Smooth muscle cell of the umbilical artery (primary cell): ENCODE results near the gene CASK. TPM values are rescaled to one million over a fixed set of nuclear protein-coding genes. Genes with fewer than 3 reads are reported as not detected.

Experiments
- total RNA-seq: library from RNA; depleted of rRNA; stranded (reverse); fragments of >200 nt; gene quantifications from 2 replicates; pipeline ENCODE4 v1.2.3, GENCODE V29; 2014

CASK gene, protein sequence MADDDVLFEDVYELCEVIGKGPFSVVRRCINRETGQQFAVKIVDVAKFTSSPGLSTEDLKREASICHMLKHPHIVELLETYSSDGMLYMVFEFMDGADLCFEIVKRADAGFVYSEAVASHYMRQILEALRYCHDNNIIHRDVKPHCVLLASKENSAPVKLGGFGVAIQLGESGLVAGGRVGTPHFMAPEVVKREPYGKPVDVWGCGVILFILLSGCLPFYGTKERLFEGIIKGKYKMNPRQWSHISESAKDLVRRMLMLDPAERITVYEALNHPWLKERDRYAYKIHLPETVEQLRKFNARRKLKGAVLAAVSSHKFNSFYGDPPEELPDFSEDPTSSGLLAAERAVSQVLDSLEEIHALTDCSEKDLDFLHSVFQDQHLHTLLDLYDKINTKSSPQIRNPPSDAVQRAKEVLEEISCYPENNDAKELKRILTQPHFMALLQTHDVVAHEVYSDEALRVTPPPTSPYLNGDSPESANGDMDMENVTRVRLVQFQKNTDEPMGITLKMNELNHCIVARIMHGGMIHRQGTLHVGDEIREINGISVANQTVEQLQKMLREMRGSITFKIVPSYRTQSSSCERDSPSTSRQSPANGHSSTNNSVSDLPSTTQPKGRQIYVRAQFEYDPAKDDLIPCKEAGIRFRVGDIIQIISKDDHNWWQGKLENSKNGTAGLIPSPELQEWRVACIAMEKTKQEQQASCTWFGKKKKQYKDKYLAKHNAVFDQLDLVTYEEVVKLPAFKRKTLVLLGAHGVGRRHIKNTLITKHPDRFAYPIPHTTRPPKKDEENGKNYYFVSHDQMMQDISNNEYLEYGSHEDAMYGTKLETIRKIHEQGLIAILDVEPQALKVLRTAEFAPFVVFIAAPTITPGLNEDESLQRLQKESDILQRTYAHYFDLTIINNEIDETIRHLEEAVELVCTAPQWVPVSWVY
- 94.3 and 116 TPM in 2 replicates for total RNA-seq

DNA sequence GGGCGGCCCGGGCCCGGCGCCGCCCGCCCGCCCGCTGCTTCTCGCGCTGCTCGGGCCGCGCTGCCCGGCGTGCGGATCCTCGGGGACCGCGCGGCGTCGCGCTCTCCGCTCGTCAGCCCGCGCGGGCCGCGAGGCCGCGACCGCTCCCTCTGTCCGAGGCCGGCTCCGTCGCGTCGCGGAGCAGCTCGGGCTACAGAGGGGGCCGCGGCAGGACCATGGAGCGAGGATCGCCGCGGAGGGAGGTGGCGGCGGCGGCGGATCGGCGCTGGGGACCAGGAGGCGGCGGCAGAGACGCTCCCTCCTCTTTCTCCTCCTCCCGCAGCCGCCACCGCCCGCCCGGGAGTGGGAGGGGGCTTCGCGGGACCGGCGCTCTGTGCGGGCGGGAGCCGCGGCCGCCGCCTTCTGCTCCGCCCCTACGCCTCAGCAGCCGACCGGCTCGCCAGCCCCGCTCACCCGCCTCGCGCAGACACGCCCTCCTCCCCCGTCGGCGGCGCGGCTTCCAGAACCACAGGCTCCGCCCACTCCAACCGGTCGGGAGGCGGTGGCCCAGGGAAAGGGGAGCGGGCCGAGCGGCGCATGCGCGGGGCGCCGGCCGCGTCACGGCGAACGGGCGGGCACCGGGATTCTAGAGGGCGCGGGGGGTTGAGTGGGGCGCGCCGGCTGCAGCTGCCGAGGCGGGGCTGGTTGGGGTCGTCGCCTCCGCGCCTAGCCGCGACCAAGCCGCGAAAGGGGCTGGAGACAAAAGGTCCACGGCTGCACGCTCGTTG lies at the start of gene CASK:
TSS of gene CASK (minus strand) at position 344 of the 767 bp plus-strand sequence. CDS start 566 bp downstream, outside the sequence.

DNA sequence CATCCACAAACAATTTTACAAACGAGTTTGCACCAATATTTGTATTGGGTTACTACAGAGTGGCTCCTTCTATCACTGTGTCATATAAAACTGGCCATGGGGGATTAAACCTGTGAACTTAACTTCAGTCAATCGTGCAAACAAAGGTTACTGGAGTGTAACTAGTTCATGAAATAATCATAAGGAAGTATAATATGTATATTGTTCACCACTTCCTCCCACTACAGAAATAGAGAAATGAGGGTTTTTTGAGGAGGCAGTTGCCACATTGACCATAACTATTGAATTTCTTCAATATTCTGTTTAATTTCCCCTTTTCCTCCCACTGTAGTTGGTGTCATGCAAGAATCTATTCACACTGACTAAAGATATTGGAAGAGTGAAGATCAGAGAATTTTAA lies 199.5 kb downstream of the CASK start, which contains the start of gene GPR82:
TSS of gene GPR82 (plus strand) at position 356 of the 400 bp plus-strand sequence. CDS start 2,846 bp downstream, outside the sequence.

DNA sequence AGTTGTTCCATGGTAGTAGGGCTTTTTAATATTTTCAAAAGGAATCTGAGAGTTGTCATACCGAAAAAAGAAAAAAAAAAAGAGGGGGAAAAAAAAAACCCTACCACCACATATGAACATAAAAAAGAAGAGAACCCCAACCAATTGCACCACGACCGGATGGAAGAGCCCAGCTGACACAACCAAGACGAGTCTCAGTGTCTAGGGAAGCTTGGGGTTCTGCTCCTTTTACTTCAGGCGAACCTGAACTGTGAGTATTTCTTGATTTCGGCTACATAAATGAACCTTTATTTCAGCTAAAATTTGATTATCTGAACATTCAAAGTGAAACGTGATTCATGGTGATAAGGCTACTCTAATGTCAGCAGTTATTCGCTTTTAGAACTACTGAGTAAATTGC lies 234.5 kb downstream of the CASK start, which contains the start of gene GPR34:
TSS of gene GPR34 (plus strand) at position 139 of the 400 bp plus-strand sequence. CDS start 6,661 bp downstream, outside the sequence.

Other genes with a start within 250 kb of the CASK start
- under 0.01 TPM in 1 of 2 replicates, not detected in the other for gene GPR34, start 234.6 kb downstream of the CASK start, total RNA-seq
- gene GPR82, start 199.4 kb downstream of the CASK start, total RNA-seq = not detected in 2 replicates